ENCODE measurements around the gene JAK2. TPM values are rescaled to one million over a fixed set of nuclear protein-coding genes. Genes with fewer than 3 reads are reported as not detected.
"Not testable (repeated sequence)": the region's sequence is repeated elsewhere in the genome, so short reads cannot be mapped to it uniquely, and the experiment has no call there.

Gene JAK2
- total RNA-seq = 3.0 and 7.1 TPM in 2 replicates

GRCh38 chr9:4984621-4985385, at the start of gene JAK2:
Gene JAK2, plus strand, starts transcription at chr9:4985272. Its CDS starts 36,716 bp downstream, at chr9:5021988.
- peak; percentile 24 for TF ChIP-seq CTCF (conservative IDR thresholded peaks at IDR 0.05; ENCODE audit: low read depth, low read length)
- peak within 1 kb of the TSS; percentile 75 for H3K4me3 ChIP-seq (ENCODE audit: low read depth, low read length)
- peak; percentile 45 for DNase-seq (ENCODE audit: low read depth)

- TF ChIP-seq CTCF (conservative IDR thresholded peaks at IDR 0.05; ENCODE audit: low read depth, low read length) = no peak
- no peak for DNase-seq (ENCODE audit: low read depth)
- H3K4me3 ChIP-seq (ENCODE audit: low read depth, low read length) = no peak overlapping the region
These were observed 48.8 kb upstream of the JAK2 start for GRCh38 chr9:4936277-4936676.

DNA sequence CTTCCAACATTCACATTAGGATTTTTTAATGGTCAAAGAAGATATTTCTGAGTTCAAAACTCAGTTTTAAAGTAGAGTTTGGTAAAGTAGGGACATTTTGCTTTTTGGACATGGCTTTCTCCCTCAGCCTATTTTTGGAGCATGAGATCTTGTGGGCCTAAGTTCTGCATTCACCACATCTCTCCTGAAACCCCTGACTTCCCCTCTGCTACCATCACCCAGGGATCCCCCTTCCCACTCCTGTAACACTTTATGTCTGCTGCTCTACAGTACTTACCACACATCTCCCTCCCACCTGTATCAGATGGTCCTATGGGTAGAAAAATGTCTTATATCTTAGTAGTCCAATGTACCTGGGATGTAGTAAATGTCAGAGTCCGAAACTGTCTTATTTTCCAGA, 48.2 kb upstream of the JAK2 start:
- H3K4me3 ChIP-seq (ENCODE audit: low read depth, low read length) = no peak overlapping the region
- no peak for TF ChIP-seq CTCF (conservative IDR thresholded peaks at IDR 0.05; ENCODE audit: low read depth, low read length)
- no peak for DNase-seq (ENCODE audit: low read depth)

- H3K4me3 ChIP-seq (ENCODE audit: low read depth, low read length) = no peak overlapping the region
- no peak for DNase-seq (ENCODE audit: low read depth)
- no peak for TF ChIP-seq CTCF (conservative IDR thresholded peaks at IDR 0.05; ENCODE audit: low read depth, low read length)
These were observed 47.6 kb upstream of the JAK2 start for GRCh38 chr9:4937446-4937845.

GRCh38 chr9:4938496-4938895, 46.6 kb upstream of the JAK2 start:
- H3K4me3 ChIP-seq (ENCODE audit: low read depth, low read length) = no peak overlapping the region
- DNase-seq (ENCODE audit: low read depth) = no peak
- no peak for TF ChIP-seq CTCF (conservative IDR thresholded peaks at IDR 0.05; ENCODE audit: low read depth, low read length)

DNA sequence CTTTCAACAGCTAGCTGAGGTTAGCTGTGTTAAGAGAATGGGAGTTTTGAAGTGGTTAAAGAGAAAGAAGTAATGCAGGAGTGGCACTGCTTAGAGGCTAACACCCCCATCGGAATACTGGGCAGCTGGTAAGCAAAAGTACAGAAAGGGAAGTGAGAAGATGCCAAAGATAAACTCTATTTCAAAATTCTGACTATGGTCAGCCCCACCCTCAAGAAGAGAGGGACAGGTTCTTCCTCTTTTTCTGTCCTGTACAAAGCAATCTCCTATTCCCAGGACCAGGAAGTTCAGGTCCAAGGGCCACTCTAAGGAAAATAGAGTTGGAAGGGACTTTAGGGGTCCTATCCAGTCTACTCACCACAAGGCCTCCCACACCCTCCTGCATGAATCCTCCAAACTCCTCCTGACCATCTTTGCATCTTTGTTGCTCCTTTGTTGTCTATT, 45.9 kb upstream of the JAK2 start:
- no peak for TF ChIP-seq CTCF (conservative IDR thresholded peaks at IDR 0.05; ENCODE audit: low read depth, low read length)
- H3K4me3 ChIP-seq (ENCODE audit: low read depth, low read length) = no peak overlapping the region
- DNase-seq (ENCODE audit: low read depth) = no peak

DNA sequence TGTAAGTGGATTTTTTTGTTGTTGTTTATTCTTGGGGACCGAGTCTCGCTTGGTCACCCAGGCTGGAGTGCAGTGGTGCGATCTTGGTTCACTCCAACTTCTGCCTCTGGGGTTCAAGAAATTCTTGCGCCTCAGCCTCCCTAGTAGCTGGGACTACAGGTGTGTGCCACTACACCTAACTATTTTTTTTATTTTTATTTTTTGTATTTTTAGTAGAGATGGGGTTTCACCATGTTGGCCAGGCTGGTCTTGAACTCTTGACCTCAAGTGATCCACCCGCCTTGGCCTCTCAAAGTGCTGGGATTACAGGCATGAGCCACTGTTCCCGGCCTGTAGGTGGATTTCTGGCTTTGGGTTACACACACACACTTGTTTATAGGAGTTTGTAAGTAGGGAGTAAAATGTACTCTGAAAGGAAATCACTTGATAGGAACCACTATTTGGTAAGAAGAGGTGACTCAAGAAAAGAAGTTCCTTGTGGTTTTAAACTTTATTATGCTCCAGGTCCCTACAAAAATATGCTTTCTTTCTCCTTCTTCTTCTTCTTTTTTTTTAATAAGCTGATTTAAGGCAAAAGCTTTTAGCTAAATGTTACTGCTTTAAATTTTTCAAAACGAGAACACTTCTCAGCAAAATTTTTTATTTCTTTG, 42.9 kb upstream of the JAK2 start:
- not testable (repeated sequence) for H3K4me3 ChIP-seq (ENCODE audit: low read depth, low read length); DNase-seq (ENCODE audit: low read depth)

All from epithelial cell of proximal tubule (primary cell).